ENCODE data around the gene PTGS1. TPM values are rescaled to one million over a fixed set of nuclear protein-coding genes. Genes with fewer than 3 reads are reported as not detected.

PTGS1 gene
- total and polyA plus RNA-seq, 2 of the 13 experiments (the other 11 are each of a cell fraction or from before 2014, with no cell fraction given), result 0.07 to 0.08 TPM

DNA sequence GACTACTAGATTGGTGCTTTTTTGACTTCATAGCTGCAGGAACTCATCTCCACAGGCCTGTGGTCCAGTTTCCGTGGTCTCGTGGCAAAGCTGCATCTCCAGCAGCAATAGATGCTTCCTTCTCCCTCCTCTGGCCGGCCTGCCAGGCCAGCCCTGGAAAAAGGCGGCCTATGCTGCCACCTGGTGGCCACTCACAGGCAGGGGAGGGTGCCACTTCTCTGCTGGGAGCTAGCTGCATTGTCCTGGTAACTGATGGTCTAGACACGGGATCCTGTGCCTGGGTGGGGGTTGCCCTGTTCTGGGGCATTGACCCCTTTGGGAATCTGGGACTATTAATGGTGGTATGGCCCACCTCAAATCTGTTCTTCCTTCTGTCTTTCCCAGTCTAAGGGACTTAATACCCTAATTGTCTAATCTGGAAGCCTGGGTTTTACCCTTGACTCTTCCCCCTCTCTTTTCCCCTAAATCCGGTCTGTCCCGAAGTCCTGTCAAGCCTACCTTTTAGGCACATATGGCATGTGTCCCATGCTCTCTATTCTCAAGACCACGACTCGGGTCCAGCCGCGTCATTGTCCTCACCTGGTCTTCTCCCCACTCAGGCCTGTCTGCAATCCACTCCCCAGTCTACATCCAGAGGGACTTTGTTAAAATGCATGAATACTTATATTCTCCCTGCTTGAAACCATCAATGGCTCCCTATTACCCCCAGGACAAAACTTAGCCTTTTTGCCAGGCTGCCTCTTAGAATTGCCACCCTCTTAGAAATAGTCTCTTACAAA lies 20.1 kb upstream of the PTGS1 start:
- no peaks in the 10 kb centered on the region for H4K20me1 ChIP-seq (ENCODE audit: insufficient read depth, low read length)
- WGBS (ENCODE audit: low lambda C conversion rate), result 12% methylated on average over 7 of the region's 11 CpGs
- TF ChIP-seq, protein P1, sequence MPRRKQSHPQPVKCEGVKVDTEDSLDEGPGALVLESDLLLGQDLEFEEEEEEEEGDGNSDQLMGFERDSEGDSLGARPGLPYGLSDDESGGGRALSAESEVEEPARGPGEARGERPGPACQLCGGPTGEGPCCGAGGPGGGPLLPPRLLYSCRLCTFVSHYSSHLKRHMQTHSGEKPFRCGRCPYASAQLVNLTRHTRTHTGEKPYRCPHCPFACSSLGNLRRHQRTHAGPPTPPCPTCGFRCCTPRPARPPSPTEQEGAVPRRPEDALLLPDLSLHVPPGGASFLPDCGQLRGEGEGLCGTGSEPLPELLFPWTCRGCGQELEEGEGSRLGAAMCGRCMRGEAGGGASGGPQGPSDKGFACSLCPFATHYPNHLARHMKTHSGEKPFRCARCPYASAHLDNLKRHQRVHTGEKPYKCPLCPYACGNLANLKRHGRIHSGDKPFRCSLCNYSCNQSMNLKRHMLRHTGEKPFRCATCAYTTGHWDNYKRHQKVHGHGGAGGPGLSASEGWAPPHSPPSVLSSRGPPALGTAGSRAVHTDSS (CRISPR knock-in tag; conservative IDR thresholded peaks at IDR 0.05), result no peak
- TF ChIP-seq, protein P2, sequence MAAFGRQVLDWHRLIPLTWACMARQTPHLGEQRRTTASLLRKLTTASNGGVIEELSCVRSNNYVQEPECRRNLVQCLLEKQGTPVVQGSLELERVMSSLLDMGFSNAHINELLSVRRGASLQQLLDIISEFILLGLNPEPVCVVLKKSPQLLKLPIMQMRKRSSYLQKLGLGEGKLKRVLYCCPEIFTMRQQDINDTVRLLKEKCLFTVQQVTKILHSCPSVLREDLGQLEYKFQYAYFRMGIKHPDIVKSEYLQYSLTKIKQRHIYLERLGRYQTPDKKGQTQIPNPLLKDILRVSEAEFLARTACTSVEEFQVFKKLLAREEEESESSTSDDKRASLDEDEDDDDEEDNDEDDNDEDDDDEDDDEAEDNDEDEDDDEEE (CRISPR knock-in tag; IDR thresholded peaks at IDR 0.05), result no peak
- TF ChIP-seq ZNF543 (CRISPR knock-in tag; IDR thresholded peaks at IDR 0.05) (no peak), ZNF773 (CRISPR knock-in tag; IDR thresholded peaks at IDR 0.05; ENCODE audit: borderline replicate concordance) (no peak), WIZ (CRISPR knock-in tag; IDR thresholded peaks at IDR 0.05) (no peak)
- TF ChIP-seq, protein P3, sequence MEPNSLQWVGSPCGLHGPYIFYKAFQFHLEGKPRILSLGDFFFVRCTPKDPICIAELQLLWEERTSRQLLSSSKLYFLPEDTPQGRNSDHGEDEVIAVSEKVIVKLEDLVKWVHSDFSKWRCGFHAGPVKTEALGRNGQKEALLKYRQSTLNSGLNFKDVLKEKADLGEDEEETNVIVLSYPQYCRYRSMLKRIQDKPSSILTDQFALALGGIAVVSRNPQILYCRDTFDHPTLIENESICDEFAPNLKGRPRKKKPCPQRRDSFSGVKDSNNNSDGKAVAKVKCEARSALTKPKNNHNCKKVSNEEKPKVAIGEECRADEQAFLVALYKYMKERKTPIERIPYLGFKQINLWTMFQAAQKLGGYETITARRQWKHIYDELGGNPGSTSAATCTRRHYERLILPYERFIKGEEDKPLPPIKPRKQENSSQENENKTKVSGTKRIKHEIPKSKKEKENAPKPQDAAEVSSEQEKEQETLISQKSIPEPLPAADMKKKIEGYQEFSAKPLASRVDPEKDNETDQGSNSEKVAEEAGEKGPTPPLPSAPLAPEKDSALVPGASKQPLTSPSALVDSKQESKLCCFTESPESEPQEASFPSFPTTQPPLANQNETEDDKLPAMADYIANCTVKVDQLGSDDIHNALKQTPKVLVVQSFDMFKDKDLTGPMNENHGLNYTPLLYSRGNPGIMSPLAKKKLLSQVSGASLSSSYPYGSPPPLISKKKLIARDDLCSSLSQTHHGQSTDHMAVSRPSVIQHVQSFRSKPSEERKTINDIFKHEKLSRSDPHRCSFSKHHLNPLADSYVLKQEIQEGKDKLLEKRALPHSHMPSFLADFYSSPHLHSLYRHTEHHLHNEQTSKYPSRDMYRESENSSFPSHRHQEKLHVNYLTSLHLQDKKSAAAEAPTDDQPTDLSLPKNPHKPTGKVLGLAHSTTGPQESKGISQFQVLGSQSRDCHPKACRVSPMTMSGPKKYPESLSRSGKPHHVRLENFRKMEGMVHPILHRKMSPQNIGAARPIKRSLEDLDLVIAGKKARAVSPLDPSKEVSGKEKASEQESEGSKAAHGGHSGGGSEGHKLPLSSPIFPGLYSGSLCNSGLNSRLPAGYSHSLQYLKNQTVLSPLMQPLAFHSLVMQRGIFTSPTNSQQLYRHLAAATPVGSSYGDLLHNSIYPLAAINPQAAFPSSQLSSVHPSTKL (CRISPR knock-in tag; IDR thresholded peaks at IDR 0.05), result no peak
- TF ChIP-seq, protein P4, sequence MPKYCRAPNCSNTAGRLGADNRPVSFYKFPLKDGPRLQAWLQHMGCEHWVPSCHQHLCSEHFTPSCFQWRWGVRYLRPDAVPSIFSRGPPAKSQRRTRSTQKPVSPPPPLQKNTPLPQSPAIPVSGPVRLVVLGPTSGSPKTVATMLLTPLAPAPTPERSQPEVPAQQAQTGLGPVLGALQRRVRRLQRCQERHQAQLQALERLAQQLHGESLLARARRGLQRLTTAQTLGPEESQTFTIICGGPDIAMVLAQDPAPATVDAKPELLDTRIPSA (CRISPR knock-in tag; IDR thresholded peaks at IDR 0.05; ENCODE audit: borderline replicate concordance), result no peak
- TF ChIP-seq, protein P5, sequence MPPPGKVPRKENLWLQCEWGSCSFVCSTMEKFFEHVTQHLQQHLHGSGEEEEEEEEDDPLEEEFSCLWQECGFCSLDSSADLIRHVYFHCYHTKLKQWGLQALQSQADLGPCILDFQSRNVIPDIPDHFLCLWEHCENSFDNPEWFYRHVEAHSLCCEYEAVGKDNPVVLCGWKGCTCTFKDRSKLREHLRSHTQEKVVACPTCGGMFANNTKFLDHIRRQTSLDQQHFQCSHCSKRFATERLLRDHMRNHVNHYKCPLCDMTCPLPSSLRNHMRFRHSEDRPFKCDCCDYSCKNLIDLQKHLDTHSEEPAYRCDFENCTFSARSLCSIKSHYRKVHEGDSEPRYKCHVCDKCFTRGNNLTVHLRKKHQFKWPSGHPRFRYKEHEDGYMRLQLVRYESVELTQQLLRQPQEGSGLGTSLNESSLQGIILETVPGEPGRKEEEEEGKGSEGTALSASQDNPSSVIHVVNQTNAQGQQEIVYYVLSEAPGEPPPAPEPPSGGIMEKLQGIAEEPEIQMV (CRISPR knock-in tag; IDR thresholded peaks at IDR 0.05; ENCODE audit: low read depth), result peak; percentile 58; the same call in 1 of the 2 replicates

More for the DNA sequence above, 20.1 kb upstream of the PTGS1 start:
- intact Hi-C loops (cut with micrococcal nuclease; ENCODE audit: unreplicated experiment) (loop anchor here (1.0 kb wide), 5 partner anchors 103 to 460 kb away; no protein-coding TSS in a partner anchor), in situ Hi-C loops (cut with HindIII; ENCODE audit: extremely low pct_ligation_motif_present, low pct_unique_long_range_greater_than_20kb) (loop anchor here (25.0 kb wide), 1 partner anchor 462 kb away; the partner anchor contains the start of gene OR1K1)
- Histone ChIP-seq H3K9ac (ENCODE audit: insufficient read depth, low read depth, low read length) (no peak overlapping the region), H3K27me3 (ENCODE audit: control insufficient read depth in 1 of 2, insufficient read depth in 2 of 2, low read length in 2 of 2) (no peaks in the 10 kb centered on the region; a peak in 1 of 5 replicates), H3K27ac (ENCODE audit: extremely low read length, insufficient read depth, low read length) (no peak overlapping the region), H3K36me3 (replicated peaks in 1 of 2; ENCODE audit: control insufficient read depth in 1 of 2, insufficient read depth in 2 of 2, low read length in 2 of 2) (no peaks in the 10 kb centered on the region), H3K4me2 (ENCODE audit: low read depth, low read length) (no peak overlapping the region), H3K9me3 (ENCODE audit: low read length) (no peaks in the 10 kb centered on the region), H2AFZ (ENCODE audit: low read length) (no peak overlapping the region), H3K4me1 (ENCODE audit: insufficient read depth, low read length) (peaks cover 28% of the 10 kb centered on the region), H3K4me3 (replicated peaks in 1 of 3; ENCODE audit: insufficient read depth in 1 of 3, low read depth in 2 of 3, low read length in 3 of 3) (no peak overlapping the region), H3K79me2 (ENCODE audit: insufficient read depth, low read length) (no peaks in the 10 kb centered on the region)
- ChIA-PET CTCF (ENCODE audit: low intra/inter-chr PET ratio, low total read pairs) (interaction anchor here (1.2 to 6.5 kb wide), 4 partner anchors 223 to 255 kb away, joined by 4 to 95 read pairs (median 19); no protein-coding TSS in a partner anchor), POLR2A (no interaction called here)
- BruUV-seq (replicated peaks), result no TSS peak
- ATAC-seq, result peak; percentile 88
- FAIRE-seq, result peak; percentile 71
- DNase-seq (ENCODE audit: low spot score), result peak; percentile 49

All from HepG2 (cell line).